22Rv1 (cell line): ENCODE measurements around the gene C4BPB.

Source experiments
- CTCF ChIP-seq: fragments of 450-650 bp; IDR thresholded peaks from 2 replicates; pipeline ENCODE4 v1.5.1; 2017; ENCODE audit warnings: mild to moderate bottlenecking
- ZFX ChIP-seq: fragments of 450-650 bp; IDR thresholded peaks from 2 replicates; pipeline ENCODE4 v1.6.1; 2017; ENCODE audit warnings: antibody characterized with exemption, borderline replicate concordance

GRCh38 chr1:207084232-207084631 lies 4.4 kb upstream of the C4BPB start:
- no peak for TF ChIP-seq CTCF
- TF ChIP-seq ZFX = no peak
